Stimulated activated CD4-positive, alpha-beta T cell treated with anti-CD3 and anti-CD28 coated beads, Interleukin-12 subunit alpha, Interleukin-12 subunit beta, amount 100 ng/mL, for 4 hours (primary cell): ENCODE measurements around the gene LRRC45.
"Not testable (repeated sequence)": the region's sequence is repeated elsewhere in the genome, so short reads cannot be mapped to it uniquely, and the experiment has no call there.

ENCODE experiments used
- DNase-seq: peaks from one replicate; pipeline ENCODE4 v3.0.0-alpha.2; 2020

Gene LRRC45

DNA sequence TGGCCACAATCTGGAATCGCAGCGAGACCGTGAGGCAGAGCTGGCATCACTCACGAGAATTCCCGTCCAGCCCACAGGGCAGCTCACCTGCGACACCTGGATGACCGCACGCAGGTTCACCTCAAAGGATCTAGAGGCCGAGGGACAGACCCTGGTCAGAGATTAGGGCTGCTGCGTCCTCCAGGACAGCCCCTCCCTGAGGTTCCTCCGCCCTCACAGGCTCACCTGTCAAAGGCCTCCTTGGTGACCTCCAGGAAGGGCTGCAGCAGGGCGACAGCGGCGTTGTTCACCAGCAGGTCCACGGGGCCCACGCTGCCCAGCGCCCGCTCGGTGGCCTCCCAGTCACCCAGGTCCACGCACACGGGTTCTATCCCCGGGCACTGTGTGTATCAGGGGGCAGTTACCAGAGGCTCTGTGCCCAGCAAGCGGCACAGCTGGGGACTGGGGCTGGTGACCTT, 13.6 kb downstream of the LRRC45 start:
- DNase-seq: no peak

DNA sequence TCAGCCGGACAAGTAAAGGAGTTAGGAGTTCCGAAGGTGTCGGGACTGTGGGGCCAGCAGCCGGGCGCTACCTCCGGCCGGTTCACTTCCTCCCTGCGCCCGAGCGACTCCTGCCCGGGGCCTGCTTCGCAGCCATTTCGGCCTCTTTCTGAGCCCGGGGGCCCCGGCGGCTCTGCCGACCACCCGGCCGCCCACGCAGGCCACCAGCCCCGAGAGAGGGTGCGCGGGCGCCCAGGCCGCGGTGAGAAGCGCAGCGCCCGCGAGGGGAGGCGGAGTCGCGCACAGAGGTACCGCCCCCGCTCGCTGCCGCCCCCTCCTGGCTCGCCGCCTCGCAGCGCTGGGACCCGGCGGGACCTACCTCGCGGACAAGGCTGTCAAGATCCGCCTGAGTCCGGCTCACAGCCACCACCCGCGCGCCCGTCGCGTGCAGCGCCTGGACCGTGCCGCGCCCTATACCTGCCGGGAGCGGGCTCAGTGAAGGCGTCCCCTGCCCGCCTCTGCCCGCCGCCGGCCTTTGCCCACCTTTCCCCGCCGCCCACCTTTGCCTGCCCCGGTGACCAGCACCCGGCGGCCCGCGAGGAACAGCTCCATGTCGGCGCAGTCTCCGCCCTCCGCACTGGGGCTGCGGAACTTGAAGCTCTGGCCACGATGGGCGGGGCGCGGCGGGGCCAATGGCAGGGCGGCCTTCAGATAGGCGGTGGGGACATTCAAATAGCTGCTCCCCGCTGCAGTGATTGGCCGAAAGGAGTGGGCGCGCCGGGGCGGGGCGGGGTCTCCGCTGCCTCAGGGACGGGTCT, 14.2 kb downstream of the LRRC45 start, which contains the start of gene DCXR:
Gene DCXR (minus strand): TSS at position 606 of the 797 bp plus-strand sequence. CDS start 15 bp downstream, at position 591.
- peak; percentile 91 for DNase-seq

DNA sequence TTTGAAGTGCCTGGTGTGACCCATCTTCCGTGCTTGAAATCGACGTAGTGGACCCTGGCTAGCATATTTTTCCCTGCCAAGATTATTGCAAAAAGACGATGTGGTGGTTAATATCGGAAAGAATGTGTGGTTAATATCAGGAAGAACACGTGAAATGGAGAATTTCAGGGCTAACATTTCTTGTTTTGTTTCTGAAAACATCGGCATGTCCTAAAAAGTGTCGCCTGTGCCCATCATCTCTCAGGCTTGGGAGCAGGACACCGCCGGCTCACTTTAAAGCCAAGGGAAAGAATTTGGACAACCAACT, 14.7 kb downstream of the LRRC45 start:
- no peak for DNase-seq

DNA sequence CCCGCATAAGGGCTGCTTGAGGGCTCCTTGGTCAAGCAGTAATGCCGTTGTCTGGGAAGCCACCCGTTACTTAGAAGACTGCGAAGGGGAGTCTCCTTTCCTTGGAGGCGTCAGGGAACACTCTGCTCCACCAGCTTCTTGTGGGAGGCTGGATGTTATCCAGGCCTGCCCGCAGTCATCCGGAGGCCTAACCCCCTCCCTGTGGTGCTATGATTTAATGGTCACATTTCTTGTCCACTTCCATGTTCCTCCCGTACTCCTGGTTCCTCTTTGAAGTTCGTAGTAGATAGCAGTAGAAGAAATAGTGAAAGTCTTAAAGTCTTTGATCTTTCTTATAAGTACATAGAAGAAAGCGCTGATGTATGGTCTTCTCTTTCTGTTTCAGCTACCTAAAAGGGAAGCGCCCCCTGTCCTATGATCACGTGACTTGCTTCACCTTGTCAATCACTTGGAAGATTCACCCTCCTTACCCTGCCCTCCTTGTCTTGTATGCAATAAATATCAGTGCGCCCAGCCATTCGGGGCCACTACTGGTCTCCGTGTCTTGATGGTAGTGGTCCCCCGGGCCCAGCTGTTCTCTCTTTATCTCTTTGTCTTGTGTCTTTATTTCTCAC, 15.8 kb downstream of the LRRC45 start:
- not testable (repeated sequence) for DNase-seq

DNA sequence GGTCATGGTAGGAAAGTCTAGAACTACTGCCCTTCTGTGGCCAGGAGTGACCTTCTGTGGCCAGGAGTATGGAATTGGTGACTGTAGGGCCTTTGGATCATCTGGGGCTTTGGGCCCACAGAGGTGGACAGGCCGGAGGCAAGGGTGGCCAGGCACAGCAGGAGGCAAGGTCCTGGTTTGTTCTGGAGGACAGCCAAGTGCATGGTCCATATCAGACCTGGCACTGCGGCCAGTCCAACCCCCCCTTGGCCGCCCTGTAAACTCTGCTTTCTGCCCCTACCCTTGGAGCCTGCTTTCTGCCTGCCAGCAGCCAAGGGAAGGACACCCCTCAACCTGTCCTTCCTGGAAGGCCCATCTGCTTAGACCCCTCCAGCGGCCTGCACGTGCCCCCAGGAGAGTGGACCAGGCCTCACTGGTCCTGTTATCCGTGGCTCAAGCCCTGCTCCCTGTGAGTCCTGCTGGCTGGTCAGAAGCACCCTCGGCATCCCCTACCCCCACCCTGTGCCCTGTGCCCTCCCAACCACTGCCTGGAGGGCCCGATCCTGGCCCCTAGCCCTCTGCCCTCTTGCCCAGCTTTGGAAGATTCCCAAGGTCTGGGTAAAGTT, 16.7 kb downstream of the LRRC45 start:
- no peak for DNase-seq

DNA sequence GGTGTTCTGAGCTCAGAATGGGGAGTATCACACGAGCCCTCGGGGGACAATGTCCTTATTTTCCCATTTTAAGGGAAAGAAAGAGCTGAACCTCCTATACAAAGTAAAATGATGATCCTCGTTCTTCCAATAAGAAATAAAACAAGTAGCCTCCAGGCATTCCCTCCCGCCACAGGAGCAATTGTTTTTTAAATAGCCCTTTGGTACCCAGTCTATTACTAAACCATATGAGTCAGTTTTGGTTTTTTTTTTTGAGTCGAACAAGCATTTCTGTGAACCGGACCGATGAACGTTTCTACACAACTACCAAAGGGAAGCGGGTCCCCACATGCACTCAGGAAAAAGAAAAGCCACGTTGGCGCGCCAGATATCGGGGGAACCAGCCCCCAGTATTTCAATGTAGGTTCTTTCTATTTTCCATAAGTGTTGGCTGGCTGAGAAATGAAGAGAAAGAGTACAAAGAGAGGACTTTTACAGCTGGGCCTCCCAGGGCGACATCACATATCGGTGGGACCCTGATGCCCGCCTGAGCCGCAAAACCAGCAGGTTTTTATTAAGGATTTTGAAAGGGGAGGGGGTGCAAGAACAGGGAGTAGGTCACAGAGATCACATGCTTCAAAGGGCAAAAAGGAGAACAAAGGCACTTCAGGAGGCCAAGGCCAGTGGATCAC, 18.2 kb downstream of the LRRC45 start:
- no peak for DNase-seq

DNA sequence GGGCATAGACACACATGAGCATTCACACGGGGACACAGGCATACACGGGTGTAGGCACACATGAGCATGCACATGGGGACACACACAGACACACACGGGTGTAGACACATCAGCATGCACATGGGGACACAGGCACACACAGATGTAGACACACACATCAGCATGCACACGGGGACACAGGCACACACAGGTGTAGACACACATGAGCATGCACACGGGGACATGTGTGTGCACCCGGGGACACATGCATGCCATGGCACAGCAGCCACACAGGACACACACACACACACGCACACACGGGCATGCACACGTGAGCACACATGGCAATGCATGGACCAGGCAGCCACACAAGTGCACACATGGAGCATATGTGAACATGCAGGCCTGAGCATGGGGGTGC, 19.5 kb downstream of the LRRC45 start:
- no peak for DNase-seq

DNA sequence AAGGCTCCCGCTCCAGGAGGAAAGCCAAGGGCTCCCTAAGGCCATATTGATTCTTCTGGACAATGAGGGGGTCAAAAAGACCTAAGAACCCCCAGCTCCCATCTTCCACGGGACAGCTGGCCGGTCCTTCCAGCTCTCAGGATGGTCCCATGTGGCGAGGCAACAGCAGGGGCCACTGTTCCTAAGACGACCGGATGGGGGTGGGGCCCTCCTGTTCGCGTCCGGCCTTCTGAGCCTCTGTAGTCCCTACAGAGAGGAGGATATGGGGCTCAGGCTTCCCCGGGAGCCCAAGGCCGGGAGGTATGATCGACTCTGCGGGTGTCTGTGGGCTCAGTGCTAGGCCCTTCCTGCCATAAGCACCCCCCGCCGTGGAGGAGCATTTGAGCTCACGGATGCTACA, 20.4 kb downstream of the LRRC45 start:
- no peak for DNase-seq

DNA sequence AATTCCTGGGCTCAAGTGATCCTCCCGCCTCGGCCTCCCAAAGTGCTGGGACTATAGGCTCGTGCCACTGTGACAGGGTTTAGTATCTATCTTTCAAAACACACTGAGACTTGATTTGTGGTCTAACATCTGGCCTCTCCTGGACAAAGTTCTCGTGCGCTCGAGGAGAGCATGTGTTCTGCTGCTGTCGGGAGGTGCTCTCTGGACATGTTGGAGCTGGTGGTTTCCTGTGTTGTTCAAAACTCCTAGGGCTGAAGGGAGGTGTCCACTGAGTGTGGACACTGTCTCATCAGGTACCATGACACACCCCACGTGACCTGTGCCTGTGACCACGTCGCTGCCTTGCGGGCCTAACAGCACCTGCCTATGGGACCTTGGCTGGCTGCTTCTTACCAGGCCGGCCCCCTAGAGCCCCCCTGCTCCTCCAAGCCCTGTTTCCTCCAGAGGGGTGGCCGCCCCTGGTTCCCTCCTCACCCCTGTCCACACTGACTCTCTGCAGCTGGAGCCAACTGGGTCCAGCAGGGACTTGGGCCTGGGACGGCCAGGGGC, 22.9 kb downstream of the LRRC45 start:
- no peak for DNase-seq

DNA sequence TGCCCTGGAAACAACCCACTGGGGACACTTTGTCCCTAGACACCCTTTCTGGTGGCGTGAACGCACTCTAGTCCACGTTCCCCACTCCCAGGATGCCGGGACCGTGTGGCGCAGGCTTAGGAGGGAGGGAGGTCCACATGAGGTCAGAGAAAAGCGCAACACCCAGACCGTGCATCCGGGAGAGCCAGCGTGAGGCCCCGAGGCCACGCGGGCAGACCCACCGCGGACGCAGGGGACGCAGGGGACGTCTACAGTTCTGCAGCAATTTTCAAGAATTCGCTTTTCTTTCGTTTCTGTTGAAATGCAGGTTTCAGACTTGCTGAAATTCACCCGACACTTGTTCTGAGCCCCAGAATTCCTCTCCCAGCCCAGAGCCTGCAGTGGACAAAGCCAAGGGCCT, 23.8 kb downstream of the LRRC45 start:
- DNase-seq: no peak

DNA sequence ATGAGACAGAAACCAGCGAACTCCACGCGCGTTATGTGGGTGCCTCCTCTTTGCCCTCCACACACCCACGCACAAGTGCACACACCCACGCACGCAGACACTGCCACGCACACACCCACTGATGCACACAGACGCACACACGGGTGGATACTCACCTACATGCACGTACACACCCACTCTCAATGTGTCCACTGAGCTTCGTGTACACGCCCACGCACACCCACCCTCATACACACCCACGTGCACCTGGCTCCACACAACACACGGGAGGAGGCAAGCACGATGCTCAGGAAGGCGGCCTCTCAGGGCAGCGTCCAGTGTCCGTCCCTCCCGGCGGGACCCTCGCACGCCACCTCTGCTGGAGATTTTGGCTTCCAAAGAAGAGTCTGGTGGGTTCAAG, 24.3 kb downstream of the LRRC45 start:
- no peak for DNase-seq

DNA sequence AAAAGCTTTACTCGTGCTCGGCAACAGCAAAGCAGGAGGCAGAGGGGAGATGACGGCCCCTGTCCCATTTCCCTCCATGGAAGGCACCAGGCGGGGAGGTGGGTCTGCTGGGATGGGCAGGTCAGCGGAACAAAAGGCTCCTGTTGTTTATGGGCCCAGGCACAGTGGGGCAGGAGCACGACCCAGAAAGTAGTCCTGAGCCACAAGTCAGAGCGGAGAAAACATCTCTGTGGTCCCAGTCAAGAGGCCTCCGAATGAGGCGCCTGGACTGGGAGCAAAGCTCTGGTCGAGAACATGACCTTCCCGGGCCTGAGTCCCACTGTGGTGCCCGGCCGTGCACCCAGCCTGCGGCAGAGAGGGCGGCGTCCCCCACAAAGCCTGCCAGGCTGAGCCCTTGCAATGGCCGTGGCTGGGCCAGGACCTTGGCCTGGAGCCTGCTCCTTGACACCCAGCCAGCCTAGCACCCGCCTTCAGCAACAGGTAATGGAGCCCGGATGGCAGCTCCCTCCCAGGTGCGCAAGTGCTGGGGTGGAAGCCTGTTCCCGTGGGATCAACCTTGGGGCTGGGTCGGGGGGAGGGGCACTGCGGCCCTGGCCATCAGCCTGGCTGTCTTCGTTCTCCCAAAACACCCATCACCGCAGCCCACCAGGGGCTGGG, 24.9 kb downstream of the LRRC45 start:
- no peak for DNase-seq

DNA sequence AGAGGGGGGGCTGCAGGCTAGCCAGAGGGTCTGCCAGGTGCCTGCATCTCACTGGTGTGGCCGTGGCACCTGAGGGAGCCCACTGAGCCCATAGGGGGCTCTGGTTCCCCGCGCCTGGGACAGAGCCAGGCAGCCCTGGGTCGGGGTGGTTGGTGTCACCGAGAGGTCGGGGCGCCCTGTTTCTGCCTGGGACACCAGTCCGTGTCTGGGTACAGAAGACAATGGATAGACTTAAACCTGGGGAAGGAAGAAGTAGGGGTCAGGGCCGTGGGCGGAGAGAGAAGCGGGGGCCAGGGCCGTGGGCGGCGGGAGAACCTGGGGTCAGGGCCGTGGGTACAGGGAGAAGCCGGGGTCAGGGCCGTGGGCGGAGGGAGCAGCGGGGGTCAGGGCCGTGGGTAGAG, 25.5 kb downstream of the LRRC45 start:
- no peak for DNase-seq

DNA sequence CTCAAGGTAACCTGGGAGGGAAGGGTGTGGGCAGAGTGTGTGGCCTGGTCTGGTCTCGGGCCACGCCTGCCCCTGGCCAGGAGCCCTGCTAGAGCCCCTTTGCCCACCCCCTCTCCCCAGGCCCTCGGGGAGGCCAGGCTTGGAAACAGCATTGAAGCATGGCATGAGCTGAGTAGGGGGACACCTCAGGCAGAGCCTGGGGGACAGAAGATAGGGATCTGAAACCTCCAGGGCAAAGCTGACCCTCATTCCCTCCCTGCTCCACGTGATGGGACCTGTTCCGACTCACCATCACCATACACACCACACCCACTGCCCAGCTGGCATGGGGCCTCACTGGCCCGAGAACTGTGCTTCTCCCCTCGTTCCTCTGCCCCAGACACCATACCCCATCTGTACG, 26.0 kb downstream of the LRRC45 start:
- DNase-seq: no peak

DNA sequence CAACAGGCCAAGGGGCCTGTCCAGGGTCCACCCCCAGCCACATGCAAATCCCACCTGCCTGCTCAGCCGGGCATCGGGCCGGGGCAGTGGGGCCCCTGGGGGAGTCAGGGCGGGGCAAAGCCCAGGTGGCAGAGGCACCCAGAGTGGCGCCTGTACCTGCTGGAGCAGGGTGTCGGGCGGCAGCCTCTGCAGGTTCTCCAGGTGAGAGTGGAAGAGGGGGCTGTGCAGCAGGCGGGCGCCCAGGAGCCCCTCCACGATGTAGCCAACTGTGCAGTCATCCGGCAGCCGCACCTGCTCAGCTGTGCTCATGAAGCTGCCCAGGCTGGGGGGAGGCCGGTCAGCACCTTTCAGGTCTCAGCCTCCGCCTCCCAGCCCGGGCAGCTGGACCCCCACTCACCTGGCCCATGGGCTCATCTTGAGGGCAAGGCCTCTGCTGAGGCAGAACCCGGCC, 26.4 kb downstream of the LRRC45 start:
- no peak for DNase-seq

DNA sequence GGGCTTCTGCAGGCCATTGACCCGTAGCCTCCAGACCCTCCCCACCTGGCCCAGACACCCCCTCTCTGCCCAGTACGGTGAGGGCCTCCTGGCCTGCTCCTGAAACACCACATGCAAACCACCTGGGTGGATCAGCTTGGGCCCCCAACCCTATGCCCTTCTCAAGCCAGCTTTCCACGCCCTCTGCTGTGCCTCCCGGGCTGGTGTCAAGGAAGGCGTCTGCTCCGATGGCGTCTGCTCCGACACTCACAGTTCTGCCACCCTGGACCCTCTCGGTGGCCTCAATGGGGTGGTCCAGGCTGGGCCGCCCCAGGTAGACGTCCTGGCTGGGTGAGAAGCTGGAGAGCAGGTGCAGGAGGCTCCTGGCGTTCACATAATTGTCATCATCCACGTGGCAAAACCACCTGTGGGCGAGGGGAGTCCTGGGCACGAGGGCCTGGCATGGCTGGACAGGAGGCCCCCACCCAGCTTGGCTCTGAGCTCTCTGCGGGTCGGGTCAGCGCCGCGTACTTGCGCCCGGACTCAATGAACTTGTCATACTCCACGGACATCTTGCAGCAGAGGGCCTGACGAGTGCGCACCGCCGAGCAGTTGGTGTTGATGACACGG, 27.2 kb downstream of the LRRC45 start:
- DNase-seq: no peak

DNA sequence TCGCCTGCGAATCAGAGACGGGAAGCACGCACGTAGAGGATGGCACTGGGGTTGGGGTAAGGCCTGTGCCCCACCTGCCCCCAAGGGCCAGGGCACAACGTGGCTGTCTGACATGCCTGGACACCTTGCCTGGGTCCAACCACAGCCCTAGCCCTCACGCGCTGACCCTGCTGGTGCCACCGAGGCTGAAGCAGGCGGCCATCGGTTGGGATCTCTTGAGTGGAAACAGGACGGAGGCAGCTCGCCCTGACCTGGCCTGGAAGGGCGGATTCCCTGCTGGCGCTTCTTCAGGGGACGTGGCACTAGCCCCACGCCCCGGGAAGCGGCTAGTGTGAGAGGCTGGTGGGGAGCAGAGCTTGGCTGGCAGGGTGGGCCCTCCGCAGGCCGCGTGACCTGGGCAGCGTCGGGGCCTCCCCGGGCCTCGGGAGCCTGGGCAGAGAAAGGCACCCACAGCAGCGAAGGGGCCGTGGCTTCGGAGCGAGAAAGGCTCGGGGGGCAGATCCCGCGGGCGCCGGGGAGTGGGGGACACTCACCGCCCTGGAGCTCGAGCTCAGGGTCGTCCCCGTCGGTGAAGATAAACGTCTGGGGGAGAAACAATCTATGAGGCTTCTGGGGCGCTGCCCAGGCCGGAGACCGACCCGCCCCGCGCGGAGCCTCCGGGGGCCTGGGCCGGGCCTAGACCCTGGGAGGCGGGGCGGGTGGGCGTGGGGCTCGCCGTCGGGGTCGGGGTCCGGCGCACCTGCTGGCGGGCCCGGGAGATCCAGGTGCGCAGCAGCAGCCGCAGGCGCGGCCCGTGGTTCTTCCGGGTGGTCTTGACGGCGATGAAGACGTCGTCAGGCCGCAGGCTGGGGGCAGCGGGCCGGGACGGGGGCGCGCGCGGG, 27.9 kb downstream of the LRRC45 start:
- no peak for DNase-seq

DNA sequence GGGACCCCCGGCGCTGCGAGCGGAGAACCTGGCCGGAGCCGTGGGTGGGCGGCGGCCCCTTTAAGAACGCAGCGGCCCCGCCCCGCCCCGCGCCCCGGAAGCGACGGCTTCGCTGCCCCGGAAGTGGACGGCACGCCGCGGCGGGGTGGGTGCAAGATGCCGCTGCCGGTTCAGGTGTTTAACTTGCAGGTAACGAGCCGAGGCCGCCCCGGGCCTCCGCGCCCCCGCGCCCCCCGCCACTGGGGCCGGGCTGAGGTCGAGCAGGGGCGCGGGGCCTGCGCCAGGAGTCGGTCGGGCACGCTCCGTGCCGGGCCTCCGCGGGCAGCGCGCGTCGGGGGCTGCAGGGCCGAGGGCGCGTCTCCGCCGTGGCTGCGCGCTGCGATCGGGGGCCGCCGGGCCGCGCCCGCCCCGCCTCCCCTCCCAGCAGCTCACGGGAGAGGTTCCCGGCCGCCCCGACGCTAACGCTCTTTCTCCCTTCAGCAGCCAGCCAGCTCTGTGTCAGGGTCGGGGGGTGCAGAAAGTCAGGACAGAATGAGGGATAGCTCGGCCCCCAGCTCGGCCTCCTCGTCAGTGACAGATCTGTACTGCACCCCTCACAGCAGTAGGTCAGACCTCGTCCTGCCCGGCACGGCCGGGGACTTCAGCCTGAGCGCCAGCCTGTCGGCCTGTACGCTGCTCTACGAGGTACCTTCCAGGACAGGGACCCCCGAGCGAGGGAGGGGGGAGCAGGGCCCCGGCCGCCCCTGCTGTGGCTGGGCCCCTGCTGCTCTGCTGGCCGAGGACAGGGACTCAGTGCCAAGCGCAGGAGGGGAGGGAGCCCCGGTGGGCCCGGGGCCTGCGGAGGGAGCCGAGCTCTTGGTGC, 28.9 kb downstream of the LRRC45 start, which contains the start of the genes GPS1 and RFNG:
Gene GPS1 (plus strand): TSS at position 123 of the 862 bp plus-strand sequence. CDS start 34 bp downstream, at position 157.
Gene RFNG (minus strand): TSS at position 36 of the 862 bp plus-strand sequence. CDS start 45 bp downstream, outside the sequence.
- DNase-seq: peak; percentile 88

DNA sequence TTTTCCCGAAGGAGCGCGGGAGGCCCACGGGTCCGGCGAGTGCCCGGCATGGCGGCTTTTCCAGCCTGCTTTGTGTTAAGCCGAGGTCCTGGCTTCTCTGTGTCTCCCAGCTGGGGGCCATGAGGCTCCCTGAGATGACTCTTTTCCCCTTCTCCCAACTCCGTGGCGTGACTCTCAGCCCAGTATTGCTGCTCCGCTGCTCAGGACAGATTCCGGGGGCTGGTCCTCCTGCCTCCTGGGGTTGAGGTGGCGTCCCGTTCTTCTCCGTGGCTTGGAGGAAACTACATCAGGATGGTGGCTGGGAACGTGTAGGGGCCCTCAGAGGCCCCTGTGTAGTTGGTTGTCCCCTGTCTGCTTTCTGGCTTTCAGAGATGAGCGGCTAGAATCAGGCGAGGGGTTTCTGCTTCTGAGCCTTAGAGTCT, 29.5 kb downstream of the LRRC45 start:
- no peak for DNase-seq

DNA sequence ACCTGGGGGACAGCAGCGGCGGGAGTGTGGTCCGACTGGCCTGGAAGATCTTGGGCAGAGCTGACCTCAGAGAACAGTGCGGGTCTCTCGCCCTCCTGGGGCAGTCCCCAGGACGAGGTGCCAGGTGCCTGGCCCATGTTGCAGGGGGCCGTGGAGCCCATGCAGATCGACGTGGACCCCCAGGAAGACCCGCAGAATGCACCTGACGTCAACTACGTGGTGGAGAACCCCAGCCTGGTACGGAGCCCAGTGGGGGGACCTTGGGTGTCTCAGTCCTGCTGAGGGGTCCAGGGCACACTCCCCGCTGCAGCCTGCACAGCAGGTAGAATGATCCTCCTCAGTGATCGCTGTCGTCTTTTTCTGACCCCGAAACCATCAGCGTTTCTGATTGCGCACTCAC, 30.0 kb downstream of the LRRC45 start:
- no peak for DNase-seq
